GM12865 (cell line): ENCODE measurements around the gene RTN4R.

Experiments used
- DNase-seq: peaks from one replicate; pipeline ENCODE4 v3.0.0; 2010; ENCODE audit warnings: low read depth
- H3K4me3 ChIP-seq: 2 replicates; pipeline ENCODE4 v1.5.1; 2011; ENCODE audit warnings: mild to moderate bottlenecking, low read depth, low read length, control low read depth
- TF ChIP-seq, protein P1 (sequence below): IDR thresholded peaks from 2 replicates; pipeline ENCODE4 v1.5.1; 2011; ENCODE audit warnings: low read length, control low read depth, low read depth, inconsistent platforms; ENCODE audit not compliant: insufficient read depth; ENCODE audit errors: missing control alignments

The RTN4R gene

DNA sequence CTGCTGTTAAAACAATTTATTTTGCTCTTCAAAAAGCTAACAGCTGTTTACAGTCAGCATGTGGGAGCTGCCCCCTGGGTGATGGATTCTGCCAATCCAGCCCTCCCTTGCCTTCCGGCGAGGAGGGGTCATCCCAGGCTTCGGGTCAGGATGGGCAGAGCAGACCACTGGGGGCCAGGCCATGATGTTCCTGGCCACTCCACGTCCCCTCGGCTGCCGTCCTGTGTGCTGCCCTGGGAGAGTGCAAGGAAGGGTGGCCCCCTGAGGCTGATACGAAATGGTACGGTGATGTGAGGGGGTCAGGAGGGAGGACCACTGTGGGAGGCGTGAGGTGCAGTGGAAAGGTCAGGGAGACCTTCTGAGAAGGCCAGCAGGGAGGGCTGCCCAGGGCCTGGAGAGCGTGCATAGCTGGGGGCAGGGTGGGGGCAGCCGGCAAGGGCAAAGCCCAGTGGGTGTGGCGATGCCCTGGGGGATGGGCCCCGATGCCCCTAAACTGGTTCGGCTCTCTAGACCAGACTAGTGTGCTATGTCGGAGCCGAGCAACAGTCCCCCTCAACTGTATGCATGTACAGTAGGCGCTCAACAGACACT lies 41.3 kb downstream of the RTN4R start:
- DNase-seq = no peak
- TF ChIP-seq, protein P1, sequence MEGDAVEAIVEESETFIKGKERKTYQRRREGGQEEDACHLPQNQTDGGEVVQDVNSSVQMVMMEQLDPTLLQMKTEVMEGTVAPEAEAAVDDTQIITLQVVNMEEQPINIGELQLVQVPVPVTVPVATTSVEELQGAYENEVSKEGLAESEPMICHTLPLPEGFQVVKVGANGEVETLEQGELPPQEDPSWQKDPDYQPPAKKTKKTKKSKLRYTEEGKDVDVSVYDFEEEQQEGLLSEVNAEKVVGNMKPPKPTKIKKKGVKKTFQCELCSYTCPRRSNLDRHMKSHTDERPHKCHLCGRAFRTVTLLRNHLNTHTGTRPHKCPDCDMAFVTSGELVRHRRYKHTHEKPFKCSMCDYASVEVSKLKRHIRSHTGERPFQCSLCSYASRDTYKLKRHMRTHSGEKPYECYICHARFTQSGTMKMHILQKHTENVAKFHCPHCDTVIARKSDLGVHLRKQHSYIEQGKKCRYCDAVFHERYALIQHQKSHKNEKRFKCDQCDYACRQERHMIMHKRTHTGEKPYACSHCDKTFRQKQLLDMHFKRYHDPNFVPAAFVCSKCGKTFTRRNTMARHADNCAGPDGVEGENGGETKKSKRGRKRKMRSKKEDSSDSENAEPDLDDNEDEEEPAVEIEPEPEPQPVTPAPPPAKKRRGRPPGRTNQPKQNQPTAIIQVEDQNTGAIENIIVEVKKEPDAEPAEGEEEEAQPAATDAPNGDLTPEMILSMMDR = no peak
- no peak overlapping the region for H3K4me3 ChIP-seq

DNA sequence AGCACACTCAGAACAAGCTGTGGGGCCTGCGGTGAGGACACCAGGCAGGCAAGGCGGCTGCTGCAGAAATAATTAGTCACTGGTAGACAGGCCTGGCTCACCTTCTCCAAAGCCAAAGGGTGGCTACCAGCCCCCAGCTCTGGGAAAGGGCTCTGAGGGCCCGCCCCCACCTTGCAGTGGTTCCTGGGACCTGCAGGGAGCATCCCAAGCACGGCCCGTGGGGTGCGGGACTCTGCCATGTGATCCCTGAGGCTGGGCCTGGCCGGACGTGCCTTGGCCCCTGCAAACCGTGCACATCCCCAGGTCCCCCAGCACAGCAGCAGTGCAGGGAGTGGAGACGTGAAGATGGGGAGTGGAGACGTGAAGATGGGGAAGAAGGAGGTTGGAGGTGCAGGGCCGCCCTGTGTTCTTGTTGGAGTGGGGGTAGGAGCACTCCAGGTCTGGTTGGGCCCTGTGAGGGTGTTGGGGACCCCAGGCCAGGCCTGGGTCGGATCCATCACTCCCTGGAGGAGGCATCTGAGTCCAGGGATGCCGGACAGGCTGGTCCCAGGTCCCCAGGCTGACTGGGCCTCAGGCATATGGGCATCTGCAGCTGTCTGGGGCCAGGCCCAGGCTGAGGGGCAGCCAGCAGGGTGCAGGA lies 41.9 kb downstream of the RTN4R start:
- H3K4me3 ChIP-seq = no peak overlapping the region
- DNase-seq = no peak
- TF ChIP-seq, protein P1 = no peak

DNA sequence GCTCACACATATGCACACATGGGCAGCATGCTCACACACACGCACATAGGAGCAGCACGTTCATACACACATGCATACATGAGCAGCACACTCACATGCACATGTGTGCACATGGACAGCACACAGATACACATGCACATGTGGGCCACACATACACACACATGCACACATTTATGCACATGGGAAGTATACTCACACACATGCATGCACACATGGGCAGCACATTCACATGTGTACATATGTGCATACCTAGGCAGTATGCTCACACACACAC lies 42.5 kb downstream of the RTN4R start:
- H3K4me3 ChIP-seq = no peak overlapping the region
- TF ChIP-seq, protein P1 = no peak
- DNase-seq = no peak

DNA sequence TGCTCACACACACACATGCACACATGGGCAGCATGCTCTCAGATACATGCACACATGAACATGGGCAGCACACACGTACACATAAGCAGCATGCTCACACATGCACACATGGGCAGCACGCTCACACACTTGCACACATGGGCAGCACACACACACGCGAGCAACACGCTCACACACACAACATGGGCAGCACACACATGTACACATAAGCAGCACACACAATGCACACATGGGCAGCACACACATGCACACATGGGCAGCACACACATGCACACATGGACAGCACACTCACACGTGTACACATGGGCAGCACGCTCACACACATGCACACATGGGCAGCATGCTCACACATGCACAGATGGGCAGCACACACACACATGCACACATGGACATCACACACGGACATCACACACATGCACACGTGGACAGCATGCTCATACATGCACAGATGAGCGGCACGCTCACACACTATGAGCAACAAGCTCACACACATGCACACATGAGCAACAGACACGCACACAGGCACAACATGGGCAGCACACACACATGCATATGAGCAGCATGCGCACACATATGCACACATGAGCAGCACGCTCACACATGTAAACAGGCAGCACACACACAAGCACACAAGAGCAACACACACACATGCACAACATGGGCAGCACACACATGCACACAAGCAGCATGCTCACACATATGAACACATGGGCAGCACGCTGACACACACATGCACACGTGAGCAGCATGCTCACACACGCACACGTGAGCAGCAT lies 43.0 kb downstream of the RTN4R start:
- H3K4me3 ChIP-seq = no peak overlapping the region
- DNase-seq = no peak
- TF ChIP-seq, protein P1 = no peak

DNA sequence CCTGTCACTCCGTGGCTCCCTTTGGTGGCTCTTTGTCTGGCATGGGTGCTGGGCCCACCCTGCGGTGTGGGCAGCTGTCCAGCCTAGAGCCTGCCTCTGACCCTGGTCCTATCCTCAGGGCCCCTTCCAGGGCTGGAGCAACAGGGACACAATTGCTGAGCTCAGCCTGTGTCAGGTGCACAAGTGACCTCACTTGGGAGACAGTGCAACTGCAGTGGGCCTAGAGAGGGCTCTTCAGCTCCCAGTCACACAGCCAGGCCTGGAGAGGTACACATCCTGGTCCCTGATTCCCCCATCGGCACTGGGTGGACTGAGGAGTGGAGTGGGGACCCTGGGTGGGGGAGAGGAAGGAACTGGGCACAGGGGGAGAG lies 43.9 kb downstream of the RTN4R start:
- TF ChIP-seq, protein P1 = no peak
- no peak overlapping the region for H3K4me3 ChIP-seq
- no peak for DNase-seq

DNA sequence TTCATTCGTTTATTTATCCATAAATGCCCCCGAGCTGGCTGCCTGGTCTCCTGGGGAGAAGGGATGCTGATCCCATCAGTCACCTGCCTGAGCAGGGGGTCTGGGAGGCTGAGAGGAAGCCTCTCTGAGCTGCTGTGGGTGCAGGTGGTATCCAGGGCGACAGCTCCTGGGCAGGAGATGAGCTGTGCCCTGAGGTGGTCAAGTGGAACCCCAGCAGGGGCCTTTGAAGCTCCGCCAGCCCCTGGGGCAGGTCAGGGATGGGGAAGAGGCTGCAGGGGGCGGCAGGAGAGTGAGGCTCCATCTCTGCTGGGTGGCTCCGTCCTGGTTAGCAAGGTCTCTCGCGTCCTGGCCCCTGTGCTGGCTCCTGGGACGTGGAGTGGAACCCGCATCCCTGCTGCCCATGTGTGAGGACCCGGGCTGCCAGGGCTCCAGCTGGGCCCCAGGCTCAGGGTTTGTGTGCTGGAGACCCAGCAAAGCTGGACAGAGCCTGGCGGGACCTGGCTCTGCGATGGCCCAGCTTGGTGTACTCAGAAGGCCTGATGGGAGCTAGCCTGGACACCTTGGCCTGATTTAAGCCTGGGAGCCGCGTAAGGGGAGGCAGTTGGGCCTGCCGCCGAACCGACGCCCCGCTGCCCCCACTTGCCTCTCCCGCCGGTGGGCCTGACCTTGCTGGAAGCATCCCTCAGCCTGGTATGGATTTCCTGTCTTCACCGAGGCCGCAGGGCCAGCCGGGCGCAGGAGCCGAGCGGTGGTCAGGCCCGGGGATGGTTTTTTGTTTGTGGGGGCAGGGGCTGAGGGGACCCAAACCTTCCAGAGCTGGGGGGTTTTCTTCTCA lies 44.5 kb downstream of the RTN4R start:
- DNase-seq = no peak
- H3K4me3 ChIP-seq = no peak overlapping the region
- TF ChIP-seq, protein P1 = no peak
